Colonic mucosa (tissue), 4 donors: Measurements from ENCODE around the gene BORA. TPM values are rescaled to one million over a fixed set of nuclear protein-coding genes. Genes with fewer than 3 reads are reported as not detected.
"Not testable (repeated sequence)": the region's sequence is repeated elsewhere in the genome, so short reads cannot be mapped to it uniquely, and the experiment has no call there.

Experiments used
- DNase-seq: peaks from one replicate; pipeline ENCODE4 v3.0.0-alpha.2; 2020
- H3K27ac ChIP-seq: fragments of 200-600 bp; one replicate; pipeline ENCODE4 v1.8.0; 2021
- H3K27me3 ChIP-seq: fragments of 200-600 bp; one replicate; pipeline ENCODE4 v1.8.0; 2021
- H3K36me3 ChIP-seq: fragments of 200-600 bp; one replicate; pipeline ENCODE4 v1.8.0; 2021
- H3K4me1 ChIP-seq: fragments of 200-600 bp; one replicate; pipeline ENCODE4 v1.8.0; 2021; ENCODE audit warnings: mild to moderate bottlenecking
- H3K4me3 ChIP-seq: fragments of 200-600 bp; one replicate; pipeline ENCODE4 v1.8.0; 2021
- H3K9ac ChIP-seq, 2 donors: one replicate each; pipeline ENCODE4 v1.7.0; 2013; ENCODE audit warnings: control low read depth in 2 of 2, low read depth in 2 of 2, low read length in 2 of 2
- H3K9me3 ChIP-seq: fragments of 200-600 bp; one replicate; pipeline ENCODE4 v1.8.0; 2021
- CTCF ChIP-seq: fragments of 200-600 bp; IDR thresholded peaks from one replicate; pipeline ENCODE4 v1.8.0; 2022; ENCODE audit warnings: antibody characterized with exemption, mild to moderate bottlenecking
- intact Hi-C: fragments of 100-400 bp; cut with DNase I; formaldehyde crosslinking; loops from one replicate; pipeline ENCODE4 v1.14.1; 2022
- total RNA-seq, 2 donors: library from RNA; stranded (reverse); fragmentation: NEBNext Ultra II Directional in 1 of 2; extraction: Animal tissue kit (Norgen Biotek cat#: 25700) in 1 of 2; gene quantifications; one replicate each; pipeline ENCODE4 v1.2.1, GENCODE V29; 2021
- donor health status: healthy.
- donor health status: DM: no; HTN: no; CAD: no.
- donor health status: DM: no; HTN: no; CAD: no.

Gene BORA
- total RNA-seq, 2 donors from 2014 or later = 10.1 to 11.6 TPM

- Histone ChIP-seq H3K9me3 (no peaks in the 10 kb centered on the region), H3K4me3 (no peak overlapping the region), H3K27ac (no peak overlapping the region), H3K36me3 (peaks cover 19% of the 10 kb centered on the region), H3K9ac (no peak overlapping the region), H3K27me3 (no peaks in the 10 kb centered on the region), H3K4me1 (no peaks in the 10 kb centered on the region)
- intact Hi-C loops = no loop called here
- no peak for TF ChIP-seq CTCF
- no peak for DNase-seq
Observed at GRCh38 chr13:72760189-72760588, 32.5 kb downstream of the BORA start.

GRCh38 chr13:72763411-72763810 lies 35.7 kb downstream of the BORA start:
- Histone ChIP-seq H3K27me3 (no peaks in the 10 kb centered on the region), H3K9me3 (no peaks in the 10 kb centered on the region), H3K9ac (no peak overlapping the region), H3K4me1 (no peaks in the 10 kb centered on the region), H3K36me3 (peaks cover 28% of the 10 kb centered on the region), H3K4me3 (no peak overlapping the region), H3K27ac (no peak overlapping the region)
- no peak for TF ChIP-seq CTCF
- intact Hi-C loops = no loop called here
- no peak for DNase-seq

GRCh38 chr13:72774019-72774418 lies 46.3 kb downstream of the BORA start:
- no peak overlapping the region for H3K9ac ChIP-seq

GRCh38 chr13:72781451-72782439 lies 54.0 kb downstream of the BORA start, which contains the start of the genes DIS3 and PIBF1:
DIS3 (minus strand) TSS chr13:72781900; CDS start chr13:72781832, 68 bp downstream.
PIBF1 (plus strand) TSS chr13:72782133; CDS start chr13:72783470, 1,337 bp downstream.
- H3K36me3 ChIP-seq = no peaks in the 10 kb centered on the region
- no peaks in the 10 kb centered on the region for H3K9me3 ChIP-seq
- H3K4me3 ChIP-seq = peak within 1 kb of the TSS; percentile 99
- peak within 1 kb of the TSS; percentile 91 for H3K27ac ChIP-seq
- peak; percentile 99 for DNase-seq
- intact Hi-C loops = loop anchor here (5.0 kb wide), 1 partner anchor 54 kb away; the partner anchor contains the start of genes BORA and MZT1
- H3K9ac ChIP-seq = peak within 1 kb of the TSS; percentile 91 to 95
- TF ChIP-seq CTCF = no peak
- no peaks in the 10 kb centered on the region for H3K27me3 ChIP-seq
- no peaks in the 10 kb centered on the region for H3K4me1 ChIP-seq

More at GRCh38 chr13:72774019-72774418, 46.3 kb downstream of the BORA start:
- TF ChIP-seq CTCF = no peak
- no peaks in the 10 kb centered on the region for H3K27me3 ChIP-seq
- H3K9me3 ChIP-seq = no peaks in the 10 kb centered on the region
- no peak for DNase-seq
- H3K36me3 ChIP-seq = peaks cover 16% of the 10 kb centered on the region
- intact Hi-C loops = no loop called here
- H3K27ac ChIP-seq = no peak overlapping the region
- no peak overlapping the region for H3K4me3 ChIP-seq
- no peaks in the 10 kb centered on the region for H3K4me1 ChIP-seq

- DNase-seq = no peak
- Histone ChIP-seq H3K9me3 (no peaks in the 10 kb centered on the region), H3K4me1 (no peaks in the 10 kb centered on the region), H3K36me3 (no peaks in the 10 kb centered on the region), H3K4me3 (peak overlapping the region; percentile 99), H3K9ac (peak overlapping the region in 1 of 2 donors; percentile 91), H3K27ac (peak overlapping the region; percentile 91), H3K27me3 (no peaks in the 10 kb centered on the region)
- intact Hi-C loops = loop anchor here (5.0 kb wide), 1 partner anchor 55 kb away; the partner anchor contains the start of genes BORA and MZT1
- no peak for TF ChIP-seq CTCF
Observed at GRCh38 chr13:72782717-72783116, 55.0 kb downstream of the BORA start.

- not testable (repeated sequence) for H3K9ac ChIP-seq, H3K4me3 ChIP-seq, H3K4me1 ChIP-seq, DNase-seq, H3K36me3 ChIP-seq, H3K27me3 ChIP-seq, H3K27ac ChIP-seq, H3K9me3 ChIP-seq
- intact Hi-C loops = loop anchor here (5.0 kb wide), 1 partner anchor 57 kb away; the partner anchor contains the start of genes BORA and MZT1
Observed at GRCh38 chr13:72784679-72785078, 57.0 kb downstream of the BORA start.
